ENCODE measurements around the gene MYF6.

The MYF6 gene

GRCh38 chr12:80704420-80704819 is 3.0 kb upstream of the MYF6 start:
- no peak for DNase-seq (ENCODE audit: low read depth in 2 of 2)

GRCh38 chr12:80707830-80708258 is 410 bp downstream of the MYF6 start:
- no peak for DNase-seq (ENCODE audit: low read depth in 2 of 2)

GRCh38 chr12:80708259-80708974 is 983 bp downstream of the MYF6 start:
- no peak for DNase-seq (ENCODE audit: low read depth in 2 of 2)

GRCh38 chr12:80708975-80709328 is 1.5 kb downstream of the MYF6 start:
- DNase-seq (ENCODE audit: low read depth in 2 of 2) = no peak

- no peak for DNase-seq (ENCODE audit: low read depth in 2 of 2)
Observed at GRCh38 chr12:80709811-80710726, 2.6 kb downstream of the MYF6 start.

- DNase-seq (ENCODE audit: low read depth in 2 of 2) = no peak
Observed at GRCh38 chr12:80710727-80711449, 3.5 kb downstream of the MYF6 start.

GRCh38 chr12:80711866-80712265 is 4.4 kb downstream of the MYF6 start:
- DNase-seq (ENCODE audit: low read depth in 2 of 2) = no peak

GRCh38 chr12:80712866-80713265 is 5.4 kb downstream of the MYF6 start:
- DNase-seq (ENCODE audit: low read depth in 2 of 2) = no peak

- DNase-seq (ENCODE audit: low read depth in 2 of 2) = no peak
Observed at GRCh38 chr12:80713419-80713818, 6.0 kb downstream of the MYF6 start.

GRCh38 chr12:80714055-80714454 is 6.6 kb downstream of the MYF6 start:
- no peak for DNase-seq (ENCODE audit: low read depth in 2 of 2)

- no peak for DNase-seq (ENCODE audit: low read depth in 2 of 2)
Observed at GRCh38 chr12:80714846-80715245, 7.4 kb downstream of the MYF6 start.

GRCh38 chr12:80715713-80716249 is 8.3 kb downstream of the MYF6 start:
- no peak for DNase-seq (ENCODE audit: low read depth in 2 of 2)

- DNase-seq (ENCODE audit: low read depth in 2 of 2) = no peak
Observed at GRCh38 chr12:80716696-80717469, 9.4 kb downstream of the MYF6 start, which contains the start of gene MYF5. Gene MYF5, plus strand, starts transcription at chr12:80716912. Its CDS starts 152 bp downstream, at chr12:80717064.

- DNase-seq (ENCODE audit: low read depth in 2 of 2) = no peak
Observed at GRCh38 chr12:80717856-80718255, 10.4 kb downstream of the MYF6 start.

- no peak for DNase-seq (ENCODE audit: low read depth in 2 of 2)
Observed at GRCh38 chr12:80720516-80720915, 13.1 kb downstream of the MYF6 start.

GRCh38 chr12:80721326-80721725 is 13.9 kb downstream of the MYF6 start:
- no peak for DNase-seq (ENCODE audit: low read depth in 2 of 2)

GRCh38 chr12:80745851-80746505 is 38.5 kb downstream of the MYF6 start:
- DNase-seq (ENCODE audit: low read depth in 2 of 2) = no peak

- DNase-seq (ENCODE audit: low read depth in 2 of 2) = no peak
Observed at GRCh38 chr12:80747800-80748199, 40.4 kb downstream of the MYF6 start.

GRCh38 chr12:80749456-80749855 is 42.0 kb downstream of the MYF6 start:
- no peak for DNase-seq (ENCODE audit: low read depth in 2 of 2)

- DNase-seq (ENCODE audit: low read depth in 2 of 2) = no peak
Observed at GRCh38 chr12:80752464-80752863, 45.0 kb downstream of the MYF6 start.

- no peak for DNase-seq (ENCODE audit: low read depth in 2 of 2)
Observed at GRCh38 chr12:80754274-80754673, 46.8 kb downstream of the MYF6 start.
